Parathyroid adenoma (tissue), 2 donors: ENCODE data around the gene AMIGO2.

Experiments
- H2AFZ ChIP-seq: fragments of 300-600 bp; sonication (generic); one replicate; pipeline ENCODE4 v1.7.0; 2017; ENCODE audit warnings: antibody characterized with exemption, mild to moderate bottlenecking
- H3K27ac ChIP-seq: fragments of 300-600 bp; sonication (generic); one replicate; pipeline ENCODE4 v1.7.0; 2017
- H3K27me3 ChIP-seq: fragments of 300-600 bp; sonication (generic); one replicate; pipeline ENCODE4 v1.7.0; 2017; ENCODE audit warnings: low read length; ENCODE audit not compliant: control insufficient read depth, insufficient read depth
- H3K36me3 ChIP-seq: fragments of 300-600 bp; sonication (generic); one replicate; pipeline ENCODE4 v1.7.0; 2017; ENCODE audit warnings: low read length; ENCODE audit not compliant: control insufficient read depth, insufficient read depth
- H3K4me1 ChIP-seq: fragments of 300-600 bp; sonication (generic); one replicate; pipeline ENCODE4 v1.7.0; 2017; ENCODE audit warnings: control low read depth
- H3K4me2 ChIP-seq: fragments of 300-600 bp; sonication (generic); one replicate; pipeline ENCODE4 v1.7.0; 2017; ENCODE audit warnings: low read length
- H3K4me3 ChIP-seq: fragments of 300-600 bp; sonication (generic); one replicate; pipeline ENCODE4 v1.7.0; 2017; ENCODE audit warnings: low read depth, low read length
- H3K79me2 ChIP-seq: fragments of 300-600 bp; sonication (generic); one replicate; pipeline ENCODE4 v1.7.0; 2017; ENCODE audit warnings: control low read depth
- H3K9ac ChIP-seq: fragments of 300-600 bp; sonication (generic); one replicate; pipeline ENCODE4 v1.7.0; 2017; ENCODE audit warnings: mild to moderate bottlenecking
- H3K9me3 ChIP-seq: fragments of 300-600 bp; sonication (generic); one replicate; pipeline ENCODE4 v1.7.0; 2017; ENCODE audit warnings: low read length; ENCODE audit not compliant: control insufficient read depth
- CTCF ChIP-seq: fragments of 300-600 bp; sonication (generic); IDR thresholded peaks from one replicate; pipeline ENCODE4 v1.7.0; 2017; ENCODE audit warnings: antibody characterized with exemption, mild to moderate bottlenecking
- donor health status: primary hyperparathyroidism.

The AMIGO2 gene

GRCh38 chr12:47100160-47100559 lies 20.4 kb upstream of the AMIGO2 start:
- Histone ChIP-seq H3K4me1 (no peaks in the 10 kb centered on the region), H3K4me2 (no peak overlapping the region), H3K9ac (no peak overlapping the region), H3K79me2 (no peaks in the 10 kb centered on the region), H3K27ac (no peak overlapping the region), H2AFZ (no peak overlapping the region), H3K9me3 (no peaks in the 10 kb centered on the region), H3K4me3 (no peak overlapping the region), H3K36me3 (no peaks in the 10 kb centered on the region), H3K27me3 (no peaks in the 10 kb centered on the region)
- TF ChIP-seq CTCF = no peak

GRCh38 chr12:47099610-47100009 lies 19.9 kb upstream of the AMIGO2 start:
- Histone ChIP-seq H3K4me3 (no peak overlapping the region), H3K36me3 (no peaks in the 10 kb centered on the region), H3K9me3 (no peaks in the 10 kb centered on the region), H3K79me2 (no peaks in the 10 kb centered on the region), H3K4me1 (no peaks in the 10 kb centered on the region), H3K4me2 (no peak overlapping the region), H3K9ac (no peak overlapping the region), H3K27me3 (no peaks in the 10 kb centered on the region), H2AFZ (no peak overlapping the region), H3K27ac (no peak overlapping the region)
- TF ChIP-seq CTCF = no peak

GRCh38 chr12:47098099-47098498 lies 18.3 kb upstream of the AMIGO2 start:
- H3K9me3 ChIP-seq = no peaks in the 10 kb centered on the region
- TF ChIP-seq CTCF = no peak
- no peaks in the 10 kb centered on the region for H3K4me1 ChIP-seq
- H3K27ac ChIP-seq = no peak overlapping the region
- no peaks in the 10 kb centered on the region for H3K27me3 ChIP-seq
- no peak overlapping the region for H3K4me2 ChIP-seq
- no peak overlapping the region for H3K4me3 ChIP-seq
- no peaks in the 10 kb centered on the region for H3K79me2 ChIP-seq
- no peak overlapping the region for H3K9ac ChIP-seq
- H3K36me3 ChIP-seq = no peaks in the 10 kb centered on the region
- no peak overlapping the region for H2AFZ ChIP-seq

GRCh38 chr12:47097276-47097896 lies 17.6 kb upstream of the AMIGO2 start:
- Histone ChIP-seq H3K79me2 (no peaks in the 10 kb centered on the region), H3K27me3 (no peaks in the 10 kb centered on the region), H3K4me3 (no peak overlapping the region), H3K4me2 (no peak overlapping the region), H3K27ac (no peak overlapping the region), H3K9ac (no peak overlapping the region), H2AFZ (no peak overlapping the region), H3K4me1 (no peaks in the 10 kb centered on the region), H3K9me3 (no peaks in the 10 kb centered on the region), H3K36me3 (no peaks in the 10 kb centered on the region)
- no peak for TF ChIP-seq CTCF
